Caco-2 (cell line): Measurements from ENCODE around the gene ALG12. TPM values are rescaled to one million over a fixed set of nuclear protein-coding genes. Genes with fewer than 3 reads are reported as not detected.

ENCODE experiments used
- BruUV-seq: library from RNA; stranded (reverse); fragments of 400-500 nt; replicated peaks from 2 replicates; lab custom pipeline; 2021; lab: Mats Ljungman, UMichigan
- CTCF ChIA-PET: fragments of 300-600 bp; sonication (Branson Sonifier 250); formaldehyde crosslinking; loops from one replicate; lab custom pipeline; 2022; ENCODE audit warnings: antibody characterized with exemption; lab: Charles Lee
- POLR2A ChIA-PET: fragments of 300-600 bp; sonication (Branson Sonifier 250); formaldehyde crosslinking; loops from one replicate; lab custom pipeline; 2022; ENCODE audit warnings: antibody characterized with exemption; lab: Charles Lee
- DNase-seq, 2 experiments: peaks; one replicate each; pipeline versions ENCODE4 v3.0.0 to v3.0.0-alpha.2; 2020 to 2022
- H3K27me3 ChIP-seq: replicated peaks from 2 replicates; pipeline ENCODE4 v1.6.0; 2011; ENCODE audit warnings: low read length; ENCODE audit not compliant: control insufficient read depth, insufficient read depth
- H3K36me3 ChIP-seq: 2 replicates; pipeline ENCODE4 v1.5.1; 2011; ENCODE audit warnings: low read length; ENCODE audit not compliant: control insufficient read depth, insufficient read depth
- H3K4me1 ChIP-seq: fragments of 250-450 bp; sonication (Bioruptor Pico); 2 replicates; pipeline ENCODE4 v1.5.1; 2020; ENCODE audit warnings: mild to moderate bottlenecking
- H3K4me3 ChIP-seq: 2 replicates; pipeline ENCODE4 v1.5.1; 2011; ENCODE audit warnings: low read depth, mild to moderate bottlenecking, control low read depth, low read length
- H3K9me3 ChIP-seq: fragments of 250-450 bp; sonication (Bioruptor Pico); 2 replicates; pipeline ENCODE4 v1.5.1; 2020; ENCODE audit warnings: mild to moderate bottlenecking, moderate library complexity
- H3K27ac Mint-ChIP-seq: one replicate; pipeline ENCODE4 v1.8.0; 2022; ENCODE audit warnings: mixed read lengths; ENCODE audit not compliant: unreplicated experiment
- H3K27me3 Mint-ChIP-seq: one replicate; pipeline ENCODE4 v1.8.0; 2022; ENCODE audit warnings: mixed read lengths; ENCODE audit not compliant: insufficient read depth, unreplicated experiment
- H3K36me3 Mint-ChIP-seq: one replicate; pipeline ENCODE4 v1.8.0; 2022; ENCODE audit warnings: mild to moderate bottlenecking, mixed read lengths; ENCODE audit not compliant: insufficient read depth, unreplicated experiment
- H3K4me1 Mint-ChIP-seq: one replicate; pipeline ENCODE4 v1.8.0; 2022; ENCODE audit warnings: low read depth, mixed read lengths; ENCODE audit not compliant: unreplicated experiment
- H3K4me3 Mint-ChIP-seq: one replicate; pipeline ENCODE4 v1.8.0; 2022; ENCODE audit warnings: mild to moderate bottlenecking, moderate library complexity, mixed read lengths; ENCODE audit not compliant: unreplicated experiment
- H3K9me3 Mint-ChIP-seq: one replicate; pipeline ENCODE4 v1.8.0; 2022; ENCODE audit warnings: mixed read lengths; ENCODE audit not compliant: unreplicated experiment
- CTCF ChIP-seq, 2 experiments: fragments of 200-600 bp in 1 of 2; IDR thresholded peaks; 1 replicate in 1 of 2; 2 replicates in 1 of 2; pipeline versions ENCODE4 v1.5.1 to v1.8.0; 2011 to 2022; ENCODE audit warnings: antibody characterized with exemption in 1 of 2, control low read depth in 1 of 2, inconsistent platforms in 1 of 2, low read depth in 1 of 2, low read length in 1 of 2, mild to moderate bottlenecking in 1 of 2, moderate library complexity in 1 of 2; ENCODE audit not compliant: insufficient read depth in 1 of 2, severe bottlenecking in 1 of 2, unreplicated experiment in 1 of 2
- intact Hi-C: fragments of 100-400 bp; cut with micrococcal nuclease; formaldehyde crosslinking; loops from one replicate; pipeline ENCODE4 v1.10.0; 2022; ENCODE audit not compliant: unreplicated experiment
- total RNA-seq: library from RNA; stranded (reverse); gene quantifications from 2 replicates; pipeline ENCODE4 v1.2.3, GENCODE V29; 2022

The ALG12 gene
- total RNA-seq, 1 experiment from 2014 or later, result 35.7 TPM

- H3K4me3 Mint-ChIP-seq, result no peak overlapping the region
- no peaks in the 10 kb centered on the region for H3K4me1 Mint-ChIP-seq
- Histone ChIP-seq H3K27me3 (no peaks in the 10 kb centered on the region), H3K4me1 (peaks cover 8% of the 10 kb centered on the region; the same call in 1 of the 2 replicates), H3K4me3 (no peak overlapping the region), H3K36me3 (no peaks in the 10 kb centered on the region), H3K9me3 (no peaks in the 10 kb centered on the region)
- intact Hi-C loops, result no loop called here
- no TSS peak for BruUV-seq
- H3K9me3 Mint-ChIP-seq, result no peaks in the 10 kb centered on the region
- ChIA-PET CTCF (no interaction called here), POLR2A (no interaction called here)
- H3K36me3 Mint-ChIP-seq, result peaks cover 26% of the 10 kb centered on the region
- H3K27ac Mint-ChIP-seq, result no peak overlapping the region
- no peak for TF ChIP-seq CTCF (IDR thresholded peaks at IDR 0.05; ENCODE audit: insufficient read depth in 1 of 2, low read depth in 1 of 2, low read length in 1 of 2, severe bottlenecking in 1 of 2, unreplicated experiment in 1 of 2)
- H3K27me3 Mint-ChIP-seq, result no peaks in the 10 kb centered on the region
- DNase-seq, result no peak
Observed at GRCh38 chr22:49914256-49914655, 4.0 kb downstream of the ALG12 start.

GRCh38 chr22:49913446-49913845 is 4.8 kb downstream of the ALG12 start:
- Mint-ChIP-seq H3K36me3 (peaks cover 21% of the 10 kb centered on the region), H3K4me1 (no peaks in the 10 kb centered on the region), H3K27ac (no peak overlapping the region), H3K4me3 (no peak overlapping the region), H3K9me3 (no peaks in the 10 kb centered on the region), H3K27me3 (no peaks in the 10 kb centered on the region)
- ChIA-PET POLR2A (no interaction called here), CTCF (no interaction called here)
- no peak for DNase-seq
- Histone ChIP-seq H3K4me1 (peaks cover 5% of the 10 kb centered on the region; the same call in 1 of the 2 replicates), H3K27me3 (no peaks in the 10 kb centered on the region), H3K9me3 (no peaks in the 10 kb centered on the region), H3K4me3 (no peak overlapping the region), H3K36me3 (peaks cover 1% of the 10 kb centered on the region; the same call in 1 of the 2 replicates)
- no peak for TF ChIP-seq CTCF (IDR thresholded peaks at IDR 0.05; ENCODE audit: insufficient read depth in 1 of 2, low read depth in 1 of 2, low read length in 1 of 2, severe bottlenecking in 1 of 2, unreplicated experiment in 1 of 2)
- BruUV-seq, result no TSS peak
- intact Hi-C loops, result no loop called here

DNA sequence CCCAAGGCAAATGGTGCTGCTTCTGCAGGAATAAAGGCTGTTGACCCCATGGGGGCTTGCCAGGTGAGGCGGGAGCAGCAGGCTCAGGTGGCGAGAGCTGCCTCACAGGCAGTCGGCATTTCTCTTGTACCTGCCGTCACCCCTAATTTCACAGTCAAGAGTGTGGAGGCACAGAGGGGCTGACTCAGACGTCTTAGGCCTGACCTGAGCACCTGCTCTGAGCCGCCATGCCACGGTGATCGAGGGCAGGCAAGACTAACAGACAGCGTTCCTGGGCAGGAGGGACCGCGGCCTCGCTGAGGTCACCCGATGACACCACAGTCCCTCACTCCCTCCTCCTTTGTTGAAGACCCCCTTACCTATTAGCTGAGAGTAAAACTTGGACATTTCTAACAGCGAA is 5.2 kb downstream of the ALG12 start:
- no TSS peak for BruUV-seq
- peaks cover 1% of the 10 kb centered on the region; the same call in 1 of the 2 replicates for H3K36me3 ChIP-seq
- DNase-seq, result no peak
- H3K9me3 Mint-ChIP-seq, result no peaks in the 10 kb centered on the region
- ChIA-PET CTCF (no interaction called here), POLR2A (no interaction called here)
- H3K27me3 ChIP-seq, result no peaks in the 10 kb centered on the region
- H3K9me3 ChIP-seq, result no peaks in the 10 kb centered on the region
- no peaks in the 10 kb centered on the region for H3K4me1 Mint-ChIP-seq
- H3K4me1 ChIP-seq, result peaks cover 5% of the 10 kb centered on the region; the same call in 1 of the 2 replicates
- intact Hi-C loops, result no loop called here
- no peak overlapping the region for H3K27ac Mint-ChIP-seq
- TF ChIP-seq CTCF (IDR thresholded peaks at IDR 0.05; ENCODE audit: insufficient read depth in 1 of 2, low read depth in 1 of 2, low read length in 1 of 2, severe bottlenecking in 1 of 2, unreplicated experiment in 1 of 2), result no peak
- no peak overlapping the region for H3K4me3 ChIP-seq
- peaks cover 21% of the 10 kb centered on the region for H3K36me3 Mint-ChIP-seq
- no peak overlapping the region for H3K4me3 Mint-ChIP-seq
- H3K27me3 Mint-ChIP-seq, result no peaks in the 10 kb centered on the region
